ENCODE data around the gene ANXA6.

GRCh38 chr5:151151793-151152192, 5.8 kb downstream of the ANXA6 start:
- TF ChIP-seq CTCF (IDR thresholded peaks at IDR 0.05): no peak
- TF ChIP-seq POLR2A (IDR thresholded peaks at IDR 0.05): no peak

Data from esophagus squamous epithelium (tissue), 4 donors.